ENCODE measurements around the gene RPS3. TPM values are rescaled to one million over a fixed set of nuclear protein-coding genes. Genes with fewer than 3 reads are reported as not detected.
A peak's percentile ranks its signal among the peaks of the same experiment; 100 is the strongest.

RPS3 gene
- total and polyA plus RNA-seq, 9 of the 15 experiments (the other 6 are each of a cell fraction or from before 2014, with no cell fraction given) = 2,700 to 5,771 (median 3,679) TPM

DNA sequence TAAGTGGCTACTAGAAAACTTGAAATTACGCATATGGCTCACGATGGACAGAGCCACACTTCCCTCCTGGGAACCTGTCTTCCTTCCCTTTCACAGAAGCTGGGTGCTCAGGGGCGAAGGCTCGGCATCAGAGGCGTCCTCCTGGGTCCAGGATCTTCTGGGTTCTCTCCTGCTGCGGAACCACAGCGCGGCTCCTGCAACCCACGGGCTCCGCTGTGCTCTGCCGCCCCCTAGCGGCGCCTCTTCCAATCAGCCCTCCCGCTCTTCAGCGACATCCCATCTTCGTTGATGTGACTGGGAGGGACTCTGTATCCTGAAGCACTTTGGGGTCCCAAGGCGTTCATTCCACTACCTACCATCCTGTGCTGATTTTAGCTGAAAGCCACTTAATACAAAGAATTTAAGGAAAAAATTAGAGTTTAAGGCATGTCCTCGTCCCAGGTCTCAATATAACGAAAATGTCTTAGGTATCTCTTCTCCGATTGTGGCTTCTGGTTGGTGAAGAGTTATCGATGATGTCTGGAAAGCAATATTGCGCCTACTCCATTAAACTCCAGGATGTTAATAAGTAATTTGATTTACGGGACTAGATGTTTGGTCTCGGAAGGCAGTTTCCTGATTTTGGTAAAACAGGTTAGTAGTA lies 14.8 kb upstream of the RPS3 start (continued):
- no peak for TF ChIP-seq POLR2G (IDR thresholded peaks at IDR 0.05; ENCODE audit: low read depth, low read length)
- TF ChIP-seq RREB1 (CRISPR knock-in tag; IDR thresholded peaks at IDR 0.05) = no peak
- no peak for TF ChIP-seq SRF (CRISPR knock-in tag; IDR thresholded peaks at IDR 0.05)
- TF ChIP-seq, protein P1, sequence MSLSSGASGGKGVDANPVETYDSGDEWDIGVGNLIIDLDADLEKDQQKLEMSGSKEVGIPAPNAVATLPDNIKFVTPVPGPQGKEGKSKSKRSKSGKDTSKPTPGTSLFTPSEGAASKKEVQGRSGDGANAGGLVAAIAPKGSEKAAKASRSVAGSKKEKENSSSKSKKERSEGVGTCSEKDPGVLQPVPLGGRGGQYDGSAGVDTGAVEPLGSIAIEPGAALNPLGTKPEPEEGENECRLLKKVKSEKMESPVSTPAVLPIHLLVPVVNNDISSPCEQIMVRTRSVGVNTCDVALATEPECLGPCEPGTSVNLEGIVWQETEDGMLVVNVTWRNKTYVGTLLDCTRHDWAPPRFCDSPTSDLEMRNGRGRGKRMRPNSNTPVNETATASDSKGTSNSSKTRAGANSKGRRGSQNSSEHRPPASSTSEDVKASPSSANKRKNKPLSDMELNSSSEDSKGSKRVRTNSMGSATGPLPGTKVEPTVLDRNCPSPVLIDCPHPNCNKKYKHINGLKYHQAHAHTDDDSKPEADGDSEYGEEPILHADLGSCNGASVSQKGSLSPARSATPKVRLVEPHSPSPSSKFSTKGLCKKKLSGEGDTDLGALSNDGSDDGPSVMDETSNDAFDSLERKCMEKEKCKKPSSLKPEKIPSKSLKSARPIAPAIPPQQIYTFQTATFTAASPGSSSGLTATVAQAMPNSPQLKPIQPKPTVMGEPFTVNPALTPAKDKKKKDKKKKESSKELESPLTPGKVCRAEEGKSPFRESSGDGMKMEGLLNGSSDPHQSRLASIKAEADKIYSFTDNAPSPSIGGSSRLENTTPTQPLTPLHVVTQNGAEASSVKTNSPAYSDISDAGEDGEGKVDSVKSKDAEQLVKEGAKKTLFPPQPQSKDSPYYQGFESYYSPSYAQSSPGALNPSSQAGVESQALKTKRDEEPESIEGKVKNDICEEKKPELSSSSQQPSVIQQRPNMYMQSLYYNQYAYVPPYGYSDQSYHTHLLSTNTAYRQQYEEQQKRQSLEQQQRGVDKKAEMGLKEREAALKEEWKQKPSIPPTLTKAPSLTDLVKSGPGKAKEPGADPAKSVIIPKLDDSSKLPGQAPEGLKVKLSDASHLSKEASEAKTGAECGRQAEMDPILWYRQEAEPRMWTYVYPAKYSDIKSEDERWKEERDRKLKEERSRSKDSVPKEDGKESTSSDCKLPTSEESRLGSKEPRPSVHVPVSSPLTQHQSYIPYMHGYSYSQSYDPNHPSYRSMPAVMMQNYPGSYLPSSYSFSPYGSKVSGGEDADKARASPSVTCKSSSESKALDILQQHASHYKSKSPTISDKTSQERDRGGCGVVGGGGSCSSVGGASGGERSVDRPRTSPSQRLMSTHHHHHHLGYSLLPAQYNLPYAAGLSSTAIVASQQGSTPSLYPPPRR (CRISPR knock-in tag; IDR thresholded peaks at IDR 0.05; ENCODE audit: borderline replicate concordance) = no peak
- TF ChIP-seq, protein P2, sequence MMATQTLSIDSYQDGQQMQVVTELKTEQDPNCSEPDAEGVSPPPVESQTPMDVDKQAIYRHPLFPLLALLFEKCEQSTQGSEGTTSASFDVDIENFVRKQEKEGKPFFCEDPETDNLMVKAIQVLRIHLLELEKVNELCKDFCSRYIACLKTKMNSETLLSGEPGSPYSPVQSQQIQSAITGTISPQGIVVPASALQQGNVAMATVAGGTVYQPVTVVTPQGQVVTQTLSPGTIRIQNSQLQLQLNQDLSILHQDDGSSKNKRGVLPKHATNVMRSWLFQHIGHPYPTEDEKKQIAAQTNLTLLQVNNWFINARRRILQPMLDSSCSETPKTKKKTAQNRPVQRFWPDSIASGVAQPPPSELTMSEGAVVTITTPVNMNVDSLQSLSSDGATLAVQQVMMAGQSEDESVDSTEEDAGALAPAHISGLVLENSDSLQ (IDR thresholded peaks at IDR 0.05) = 0 out of 2 replicates have a peak, but pooled peaks have one; percentile 13
- no peak for TF ChIP-seq ZNF347 (CRISPR knock-in tag; IDR thresholded peaks at IDR 0.05; ENCODE audit: low read depth)
- TF ChIP-seq, protein P3, sequence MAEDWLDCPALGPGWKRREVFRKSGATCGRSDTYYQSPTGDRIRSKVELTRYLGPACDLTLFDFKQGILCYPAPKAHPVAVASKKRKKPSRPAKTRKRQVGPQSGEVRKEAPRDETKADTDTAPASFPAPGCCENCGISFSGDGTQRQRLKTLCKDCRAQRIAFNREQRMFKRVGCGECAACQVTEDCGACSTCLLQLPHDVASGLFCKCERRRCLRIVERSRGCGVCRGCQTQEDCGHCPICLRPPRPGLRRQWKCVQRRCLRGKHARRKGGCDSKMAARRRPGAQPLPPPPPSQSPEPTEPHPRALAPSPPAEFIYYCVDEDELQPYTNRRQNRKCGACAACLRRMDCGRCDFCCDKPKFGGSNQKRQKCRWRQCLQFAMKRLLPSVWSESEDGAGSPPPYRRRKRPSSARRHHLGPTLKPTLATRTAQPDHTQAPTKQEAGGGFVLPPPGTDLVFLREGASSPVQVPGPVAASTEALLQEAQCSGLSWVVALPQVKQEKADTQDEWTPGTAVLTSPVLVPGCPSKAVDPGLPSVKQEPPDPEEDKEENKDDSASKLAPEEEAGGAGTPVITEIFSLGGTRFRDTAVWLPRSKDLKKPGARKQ (CRISPR knock-in tag; IDR thresholded peaks at IDR 0.05) = peak; percentile 92
- peak; percentile 41; the same call in 1 of the 2 replicates for TF ChIP-seq JUND (IDR thresholded peaks at IDR 0.05; ENCODE audit: borderline replicate concordance, low read depth, low read length)
- TF ChIP-seq JUND (tag; IDR thresholded peaks at IDR 0.05; ENCODE audit: borderline replicate concordance, low read depth, low read length) = no peak; the same call in 2 of the 3 replicates
- TF ChIP-seq KLF10 (CRISPR knock-in tag; IDR thresholded peaks at IDR 0.05) = no peak
- no peak for TF ChIP-seq GTF2F1 (IDR thresholded peaks at IDR 0.05; ENCODE audit: low read depth, low read length)
- TF ChIP-seq TOE1 (IDR thresholded peaks at IDR 0.05; ENCODE audit: borderline replicate concordance) = no peak
- TF ChIP-seq TOE1 (CRISPR knock-in tag; IDR thresholded peaks at IDR 0.05; ENCODE audit: borderline replicate concordance, low read depth) = no peak

Data from K562 (cell line).